AG08396 (cell line): ENCODE results near the gene IFTAP.

Experiments
- DNase-seq: peaks from one replicate; pipeline ENCODE4 v3.0.0; 2012; ENCODE audit warnings: low spot score, mixed read lengths

Gene IFTAP

GRCh38 chr11:36598051-36598450 lies 3.7 kb downstream of the IFTAP start, which contains the start of gene RAG2:
Gene RAG2 (minus strand): TSS chr11:36598236. CDS start chr11:36594168, 4,068 bp downstream.
- no peak for DNase-seq

- no peak for DNase-seq
Measured at GRCh38 chr11:36600180-36600579, 5.9 kb downstream of the IFTAP start.

- DNase-seq = no peak
Measured at GRCh38 chr11:36601155-36601554, 6.9 kb downstream of the IFTAP start.

GRCh38 chr11:36602135-36602534 lies 7.8 kb downstream of the IFTAP start:
- no peak for DNase-seq

- no peak for DNase-seq
Measured at GRCh38 chr11:36605221-36606216, 11.2 kb downstream of the IFTAP start.

GRCh38 chr11:36608491-36609199 lies 14.3 kb downstream of the IFTAP start:
- DNase-seq = no peak

GRCh38 chr11:36609383-36609782 lies 15.1 kb downstream of the IFTAP start:
- no peak for DNase-seq

- DNase-seq = no peak
Measured at GRCh38 chr11:36615826-36616225, 21.5 kb downstream of the IFTAP start.

- DNase-seq = no peak
Measured at GRCh38 chr11:36617543-36618362, 23.5 kb downstream of the IFTAP start.

- no peak for DNase-seq
Measured at GRCh38 chr11:36618363-36619047, 24.2 kb downstream of the IFTAP start.

GRCh38 chr11:36619502-36619901 lies 25.2 kb downstream of the IFTAP start:
- DNase-seq = no peak

- no peak for DNase-seq
Measured at GRCh38 chr11:36620246-36620645, 25.9 kb downstream of the IFTAP start.

GRCh38 chr11:36622431-36623136 lies 28.3 kb downstream of the IFTAP start:
- DNase-seq = peak; percentile 12

GRCh38 chr11:36623494-36623893 lies 29.2 kb downstream of the IFTAP start:
- DNase-seq = no peak

GRCh38 chr11:36627006-36627405 lies 32.7 kb downstream of the IFTAP start:
- DNase-seq = no peak

GRCh38 chr11:36627471-36627870 lies 33.2 kb downstream of the IFTAP start:
- DNase-seq = no peak

- DNase-seq = no peak
Measured at GRCh38 chr11:36628141-36628540, 33.8 kb downstream of the IFTAP start.

- no peak for DNase-seq
Measured at GRCh38 chr11:36628765-36629244, 34.5 kb downstream of the IFTAP start.

GRCh38 chr11:36631774-36632173 lies 37.5 kb downstream of the IFTAP start:
- DNase-seq = no peak

- DNase-seq = no peak
Measured at GRCh38 chr11:36635066-36635862, 41.0 kb downstream of the IFTAP start.
